Hindlimb muscle (tissue), 1 donor: ENCODE measurements around the gene H2AZ2. TPM values are rescaled to one million over a fixed set of nuclear protein-coding genes. Genes with fewer than 3 reads are reported as not detected.

Source experiments
- DNase-seq: peaks from one replicate; pipeline ENCODE4 v3.0.0-alpha.2; 2013
- polyA plus RNA-seq: library from polyadenylated mRNA; unstranded; fragments of 120-200 nt; gene quantifications from one replicate; pipeline ENCODE4 v1.2.1, GENCODE V29; 2013; ENCODE audit not compliant: insufficient read length

Gene H2AZ2
- polyA plus RNA-seq, 1 donor, result 132 TPM

DNA sequence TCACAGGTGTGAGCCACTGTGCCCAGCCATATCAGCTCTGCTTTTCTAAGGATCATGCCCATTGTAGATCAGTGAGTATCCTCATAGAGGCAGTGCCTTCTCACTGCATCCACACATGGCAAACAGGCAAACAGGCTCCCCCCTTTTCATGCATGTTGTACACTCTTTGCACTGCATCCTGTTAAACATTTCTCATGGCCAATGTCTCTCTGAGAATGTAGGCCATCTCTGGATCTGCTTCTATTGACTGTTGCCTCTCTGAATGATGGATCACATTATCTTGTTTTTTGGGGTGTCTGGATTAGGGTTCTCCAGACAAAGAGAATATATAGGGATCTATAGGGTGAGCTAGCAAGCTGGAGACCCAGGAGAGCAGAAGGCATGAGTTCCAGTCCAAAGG lies 64.5 kb downstream of the H2AZ2 start:
- no peak for DNase-seq

DNA sequence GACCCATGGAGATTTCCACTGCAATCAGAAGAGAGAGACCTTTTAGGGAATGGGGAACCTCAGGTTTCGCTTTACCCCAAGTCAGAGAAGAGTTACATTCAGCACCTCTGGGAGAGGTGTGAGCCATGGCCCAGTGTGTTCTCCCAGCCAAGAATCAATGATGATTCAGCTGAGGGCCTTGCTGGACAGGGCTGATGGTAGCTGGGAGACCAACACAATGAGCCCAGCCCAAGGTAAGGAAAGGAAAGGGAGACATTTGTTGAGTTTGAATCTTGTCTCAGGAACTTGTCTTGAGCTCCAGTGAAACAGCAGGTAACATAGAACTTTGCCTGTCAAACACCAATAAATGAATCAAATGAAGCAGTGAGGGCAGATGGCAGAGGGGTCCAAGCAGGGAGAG lies 65.4 kb downstream of the H2AZ2 start:
- no peak for DNase-seq

Other genes with a start within 250 kb of the H2AZ2 start
- 66.4 TPM for gene OGDH, start 241.5 kb downstream of the H2AZ2 start, polyA plus RNA-seq
- 44.4 TPM for gene ZMIZ2, start 99.2 kb downstream of the H2AZ2 start, polyA plus RNA-seq
- 647 TPM for gene PPIA, start 51.4 kb downstream of the H2AZ2 start, polyA plus RNA-seq
- gene PURB, start 37.4 kb upstream of the H2AZ2 start, polyA plus RNA-seq, result 35.3 TPM
- gene MYO1G, start 130.9 kb upstream of the H2AZ2 start, polyA plus RNA-seq, result 0.59 TPM
- 41.4 TPM for gene CCM2, start 152.1 kb upstream of the H2AZ2 start, polyA plus RNA-seq
- 4.5 TPM for gene NACAD, start 240.9 kb upstream of the H2AZ2 start, polyA plus RNA-seq